Islet precursor cell (in vitro differentiated cells): Measurements from ENCODE around the gene CR2.
"Not testable (repeated sequence)": the region's sequence is repeated elsewhere in the genome, so short reads cannot be mapped to it uniquely, and the experiment has no call there.

Experiments
- DNase-seq: peaks from one replicate; pipeline ENCODE4 v3.0.0-alpha.2; 2018

Gene CR2

DNA sequence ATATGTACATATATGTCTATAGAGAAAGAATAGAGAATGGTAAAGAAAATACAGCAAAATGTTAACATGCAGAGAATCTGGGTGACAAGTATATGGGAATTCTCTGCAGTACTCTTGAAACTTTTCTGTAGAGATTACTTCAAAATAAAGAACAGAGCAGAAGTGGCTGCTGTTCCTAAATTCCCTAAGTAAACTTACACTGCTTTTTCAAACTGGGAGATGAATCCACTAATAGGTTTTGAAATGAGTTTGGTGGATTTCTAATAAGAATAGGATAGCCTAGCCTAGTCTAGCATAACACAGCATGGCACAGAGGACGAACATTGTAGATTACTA is 450 bp upstream of the CR2 start:
- no peak for DNase-seq

DNA sequence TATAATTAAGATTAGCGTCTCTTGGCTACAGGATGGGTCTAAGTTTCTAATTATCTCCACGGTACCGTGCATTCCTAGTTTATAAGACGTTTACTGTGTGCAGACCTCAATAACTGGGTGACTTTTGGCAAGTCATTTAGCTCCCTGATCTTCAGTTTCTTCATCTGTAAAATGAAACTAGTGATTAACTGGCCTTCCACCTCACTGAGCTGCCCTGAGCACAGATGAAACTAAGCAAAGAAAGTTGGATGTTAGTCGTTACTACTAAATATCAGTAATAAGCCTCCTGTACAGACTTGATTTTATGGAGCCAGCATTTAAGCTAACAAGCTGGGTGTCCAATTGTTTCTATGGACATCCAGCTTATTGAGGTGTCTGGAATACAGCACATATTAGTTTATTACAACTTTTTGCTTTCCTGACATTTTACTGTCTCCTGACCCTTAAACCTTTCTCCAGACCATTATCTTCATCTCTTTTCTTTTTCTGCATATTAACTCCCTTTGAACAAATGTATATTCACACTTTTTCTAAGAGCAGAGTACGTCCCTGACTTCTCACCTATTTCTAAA is 1.1 kb downstream of the CR2 start:
- DNase-seq, result no peak

DNA sequence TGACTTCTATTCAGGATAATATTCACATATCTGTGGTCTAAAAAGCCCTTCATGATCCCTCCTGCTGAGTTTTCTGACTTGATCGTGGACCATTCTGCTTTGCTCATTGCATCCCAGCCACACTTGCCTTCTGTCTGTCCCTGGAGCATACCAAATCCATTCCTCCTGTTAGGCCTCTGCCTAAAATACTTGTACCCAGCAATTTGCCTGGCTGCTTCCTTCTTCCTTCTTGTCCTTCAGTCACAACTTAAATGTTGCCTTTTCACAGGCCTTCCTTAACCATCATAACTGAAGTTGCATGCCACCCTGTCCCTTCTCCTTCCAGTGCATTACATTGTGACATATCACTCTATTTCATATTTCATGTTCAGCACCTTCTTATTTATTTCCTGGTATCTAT is 4.3 kb downstream of the CR2 start:
- no peak for DNase-seq

DNA sequence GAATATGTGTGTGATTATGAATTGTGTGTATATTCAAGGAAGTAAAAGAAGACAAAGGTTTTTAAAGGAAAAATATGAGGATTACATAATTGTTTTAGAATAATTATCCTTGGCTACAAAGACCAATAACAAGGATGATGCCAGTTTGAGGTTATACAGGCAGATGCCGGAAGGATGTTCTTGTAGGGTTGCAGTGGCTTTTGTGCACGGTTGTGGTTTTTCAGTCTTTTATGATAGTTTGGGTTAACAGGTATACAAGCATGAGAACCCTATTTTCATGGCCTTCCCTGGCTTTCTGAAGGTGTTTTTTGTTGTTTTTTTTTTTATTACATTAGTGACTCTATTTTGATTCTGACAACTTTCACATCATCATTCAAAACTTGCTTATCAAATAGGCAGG is 4.9 kb downstream of the CR2 start:
- no peak for DNase-seq

DNA sequence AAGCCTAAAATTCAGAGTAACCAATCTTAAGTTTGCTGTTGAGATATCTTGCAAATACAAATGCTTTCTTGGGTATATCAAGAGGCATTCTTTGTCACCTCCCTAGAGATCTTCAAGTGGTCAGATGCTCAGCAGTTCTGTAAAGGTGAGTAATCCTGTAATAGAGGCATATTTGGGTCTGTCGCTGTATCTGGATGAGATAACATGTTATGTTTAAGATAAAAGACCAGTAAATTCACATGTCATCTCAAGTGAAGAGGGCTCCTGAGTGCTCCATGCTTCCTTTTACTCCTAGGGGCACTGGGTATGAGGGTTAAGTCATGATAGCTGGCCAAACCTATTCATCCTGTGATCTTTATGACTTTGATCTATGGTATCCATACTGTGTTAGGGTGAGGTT is 7.5 kb downstream of the CR2 start:
- DNase-seq, result no peak

DNA sequence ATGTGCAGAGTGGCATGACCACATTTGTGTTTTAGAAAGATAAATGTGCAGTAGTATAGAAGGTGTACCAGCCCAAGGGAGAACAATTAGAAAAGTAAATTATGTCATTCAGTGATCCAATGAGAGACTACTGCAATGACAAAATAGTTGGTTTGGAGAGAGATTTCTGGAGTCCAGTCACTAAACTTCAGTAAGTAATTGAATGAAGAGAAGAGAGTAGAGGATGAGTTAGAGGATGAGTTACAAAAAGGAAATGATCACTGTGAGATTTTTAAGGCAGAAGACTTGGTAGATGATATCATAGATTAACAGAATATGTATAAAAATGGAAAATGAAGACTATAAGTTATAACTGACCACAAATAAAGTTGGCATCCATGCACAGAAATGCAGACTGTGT is 8.4 kb downstream of the CR2 start:
- no peak for DNase-seq

DNA sequence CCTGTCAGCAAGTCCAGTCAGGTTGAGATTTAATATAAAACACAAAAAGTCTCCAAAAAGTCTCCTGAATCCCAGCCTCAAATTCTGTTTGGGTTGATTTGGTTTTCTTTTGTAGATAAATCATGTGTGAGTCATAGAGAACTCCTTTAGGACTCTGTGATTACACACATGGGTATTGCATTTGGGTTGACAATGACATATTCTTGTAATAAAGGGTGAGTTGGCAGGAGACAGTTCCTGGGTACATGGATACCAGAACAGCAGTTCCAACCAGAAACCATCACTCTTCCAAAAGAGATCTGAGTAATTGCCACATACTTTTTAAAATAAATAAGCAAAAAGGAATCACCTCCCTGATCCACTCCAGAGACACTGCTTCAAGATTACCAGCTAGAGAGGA is 8.9 kb downstream of the CR2 start:
- DNase-seq, result no peak

DNA sequence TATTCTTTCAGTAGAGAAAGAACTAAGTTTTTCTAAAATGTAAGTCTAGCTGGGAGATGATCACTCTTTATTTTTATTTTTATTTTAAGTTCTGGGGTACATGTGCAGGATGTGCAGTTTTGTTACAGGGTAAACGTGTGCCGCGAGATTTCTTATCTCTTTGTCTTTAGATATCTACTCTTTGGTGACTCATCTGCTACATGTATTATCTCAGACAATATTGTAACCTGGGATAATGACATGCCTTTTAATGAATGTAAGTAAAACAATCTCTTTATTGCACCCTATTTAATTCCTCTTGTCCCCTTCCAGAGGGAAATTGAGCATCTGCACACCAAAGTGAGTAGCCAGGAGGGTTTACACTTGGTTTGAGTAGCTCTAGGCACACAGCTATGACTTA is 9.4 kb downstream of the CR2 start:
- no peak for DNase-seq

DNA sequence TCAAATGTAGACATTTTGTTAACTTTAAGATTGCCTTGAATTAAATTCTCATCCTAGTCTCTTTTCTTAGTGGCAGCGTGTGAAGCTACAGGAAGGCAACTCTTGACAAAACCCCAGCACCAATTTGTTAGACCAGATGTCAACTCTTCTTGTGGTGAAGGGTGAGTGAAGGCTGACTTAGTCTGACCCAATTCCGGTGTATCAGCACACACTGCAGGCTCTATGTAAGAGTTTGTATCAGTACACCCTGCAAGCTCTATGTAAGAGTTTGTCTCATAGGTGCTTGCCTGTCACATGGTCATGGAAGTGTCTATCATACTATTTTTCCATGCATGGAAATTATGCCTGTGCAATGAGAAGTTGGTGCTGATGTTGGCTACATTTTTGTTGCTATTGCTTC is 16.8 kb downstream of the CR2 start:
- DNase-seq, result no peak

DNA sequence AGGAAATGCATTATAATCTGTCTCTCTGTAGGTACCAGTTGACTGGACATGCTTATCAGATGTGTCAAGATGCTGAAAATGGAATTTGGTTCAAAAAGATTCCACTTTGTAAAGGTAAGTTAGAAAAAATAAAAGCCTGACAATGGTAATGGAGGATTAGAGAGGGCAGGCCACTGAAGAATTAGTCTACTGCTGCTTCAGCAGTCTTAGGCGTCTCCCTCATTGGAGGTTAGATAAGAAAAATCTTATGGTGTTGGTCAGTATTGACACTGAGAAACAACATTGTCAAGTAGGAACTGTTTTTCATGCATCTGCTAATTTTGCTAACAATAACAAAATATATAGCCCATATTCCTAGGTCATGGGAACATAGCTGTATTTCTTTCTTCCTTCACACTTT is 20.1 kb downstream of the CR2 start:
- DNase-seq, result no peak

DNA sequence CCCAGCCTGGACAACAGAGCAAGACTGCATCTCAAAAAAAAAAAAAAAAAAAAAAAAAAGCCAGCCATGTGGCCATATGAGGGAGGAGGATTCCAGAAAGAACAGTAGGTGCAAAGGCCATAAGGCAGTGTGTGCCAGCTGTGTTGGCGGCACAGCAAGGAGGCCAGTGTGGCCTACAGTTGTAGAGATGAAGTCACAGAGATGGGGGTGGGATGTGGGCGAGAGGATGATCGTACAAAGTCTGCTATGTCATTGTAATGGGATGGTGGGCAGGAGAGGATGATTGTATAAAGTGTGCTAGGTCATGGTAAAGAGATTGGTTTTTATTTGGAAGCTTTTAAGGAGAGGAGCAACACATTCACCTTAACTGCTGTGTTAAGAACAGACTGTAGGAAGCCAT is 32.1 kb downstream of the CR2 start:
- no peak for DNase-seq

DNA sequence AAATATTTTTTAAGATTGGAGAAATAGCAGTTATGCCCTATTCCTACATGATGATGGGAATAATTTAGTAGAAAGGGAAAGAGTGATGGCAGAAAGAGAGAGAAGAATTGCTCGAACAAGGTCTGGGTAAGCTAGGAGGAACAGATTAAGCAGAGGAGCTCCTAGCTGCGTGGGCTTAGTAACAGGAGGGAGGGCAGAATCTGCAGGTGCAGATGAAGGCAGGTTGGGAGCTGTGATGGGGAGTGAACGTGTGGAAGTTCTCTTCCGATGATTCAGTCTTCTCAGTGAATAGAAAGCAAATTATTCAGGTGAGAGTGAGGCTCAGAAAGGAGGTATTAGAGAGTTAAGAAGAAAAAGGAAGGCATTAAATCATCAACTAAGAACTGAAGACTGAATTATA is 33.5 kb downstream of the CR2 start:
- DNase-seq, result no peak

DNA sequence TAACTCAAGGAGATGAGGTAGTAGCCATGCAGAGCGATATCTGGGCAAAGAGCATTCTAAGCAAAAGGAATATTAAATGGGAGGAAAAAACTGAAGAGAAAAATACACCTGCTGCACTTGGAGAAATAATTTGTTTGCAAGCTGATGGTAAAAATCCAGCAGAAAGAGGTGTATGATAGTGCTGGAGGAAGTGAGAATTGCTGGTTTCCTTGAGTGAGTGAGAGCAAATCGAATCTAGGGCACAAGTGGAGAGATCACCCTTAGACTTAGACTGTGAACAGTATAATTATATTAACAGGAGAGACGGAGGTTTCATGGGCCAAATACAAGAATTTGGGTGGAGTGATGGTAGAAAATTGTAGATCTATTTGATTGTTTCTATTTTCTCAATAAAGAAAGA is 39.1 kb downstream of the CR2 start:
- no peak for DNase-seq

DNA sequence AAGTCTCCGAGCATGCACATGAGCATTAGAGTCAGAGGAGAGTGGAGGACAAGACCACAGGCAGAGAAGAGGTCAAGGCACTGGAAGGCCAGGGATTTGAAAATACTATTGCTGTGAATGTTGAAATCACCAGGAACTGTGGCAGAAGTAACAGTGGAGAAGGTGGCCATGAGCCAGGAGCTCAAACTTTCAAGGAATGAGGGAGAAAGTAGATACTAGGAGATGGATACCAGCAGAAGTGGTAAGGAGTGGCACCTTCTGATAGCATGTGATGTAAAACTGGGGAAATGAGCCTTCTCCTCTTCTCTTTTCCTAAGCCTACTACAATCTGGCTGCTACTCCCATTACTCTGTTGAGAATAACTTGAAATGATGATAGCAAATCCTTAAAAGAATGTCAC is 40.0 kb downstream of the CR2 start:
- DNase-seq, result no peak

DNA sequence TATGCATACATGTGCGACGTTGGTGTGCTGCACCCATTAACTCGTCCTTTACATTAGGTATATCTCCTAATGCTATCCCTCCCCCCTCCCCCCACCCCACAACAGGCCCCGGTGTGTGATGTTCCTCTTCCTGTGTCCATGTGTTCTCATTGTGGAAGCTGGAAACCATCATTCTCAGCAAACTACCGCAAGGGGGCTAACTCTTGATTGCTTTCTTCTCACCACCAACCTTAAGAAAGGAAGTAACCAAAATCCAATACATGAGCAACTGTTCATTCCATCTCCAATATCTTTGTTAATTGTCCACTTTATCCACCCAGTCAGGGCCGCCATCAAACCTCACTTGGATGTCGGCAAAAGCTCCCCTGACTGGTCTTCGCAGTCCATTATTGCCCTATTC is 41.2 kb downstream of the CR2 start:
- not testable (repeated sequence) for DNase-seq

DNA sequence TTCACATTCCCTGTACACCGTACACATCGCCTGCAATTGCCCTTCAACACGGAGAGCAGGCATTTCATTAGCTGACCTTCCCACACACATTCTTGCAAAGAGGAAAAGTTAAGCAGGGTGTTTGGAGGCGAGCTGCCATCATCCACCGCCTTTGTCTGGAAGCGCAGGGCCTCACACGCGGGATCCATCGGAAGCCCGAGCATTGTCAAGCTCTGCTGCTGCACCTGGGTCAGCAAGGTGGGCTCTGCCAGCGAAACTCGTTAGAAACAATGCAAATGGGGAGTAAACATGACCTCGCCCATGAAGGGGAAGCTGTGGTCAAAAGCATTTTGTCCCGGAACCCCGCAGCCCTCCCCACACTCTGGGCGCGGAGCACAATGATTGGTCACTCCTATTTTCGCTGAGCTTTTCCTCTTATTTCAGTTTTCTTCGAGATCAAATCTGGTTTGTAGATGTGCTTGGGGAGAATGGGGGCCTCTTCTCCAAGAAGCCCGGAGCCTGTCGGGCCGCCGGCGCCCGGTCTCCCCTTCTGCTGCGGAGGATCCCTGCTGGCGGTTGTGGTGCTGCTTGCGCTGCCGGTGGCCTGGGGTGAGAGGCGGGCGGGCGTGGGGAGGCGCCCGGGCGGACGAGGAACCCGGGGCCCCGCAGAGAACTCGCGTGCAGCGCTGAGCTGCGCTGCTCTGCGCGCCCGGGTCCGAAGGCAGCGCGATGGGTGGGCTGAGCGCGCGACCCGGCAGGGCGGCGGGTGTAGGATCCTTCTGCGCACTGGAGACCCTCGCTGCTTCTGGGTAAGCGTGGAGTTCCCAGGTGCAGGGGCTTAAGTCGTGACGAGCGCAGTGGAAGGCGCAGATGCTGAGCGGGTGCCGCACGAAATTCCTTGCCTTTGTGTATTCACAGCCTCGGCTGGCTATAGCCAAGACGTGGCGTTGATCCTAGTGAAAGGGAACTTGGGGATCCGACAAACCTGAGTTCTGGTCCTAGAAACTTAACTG is 42.0 kb downstream of the CR2 start, which contains the start of gene CR1:
TSS of gene CR1 (plus strand) at position 357 of the 992 bp plus-strand sequence. CDS start at position 468, 111 bp downstream.
- DNase-seq, result peak; percentile 62

DNA sequence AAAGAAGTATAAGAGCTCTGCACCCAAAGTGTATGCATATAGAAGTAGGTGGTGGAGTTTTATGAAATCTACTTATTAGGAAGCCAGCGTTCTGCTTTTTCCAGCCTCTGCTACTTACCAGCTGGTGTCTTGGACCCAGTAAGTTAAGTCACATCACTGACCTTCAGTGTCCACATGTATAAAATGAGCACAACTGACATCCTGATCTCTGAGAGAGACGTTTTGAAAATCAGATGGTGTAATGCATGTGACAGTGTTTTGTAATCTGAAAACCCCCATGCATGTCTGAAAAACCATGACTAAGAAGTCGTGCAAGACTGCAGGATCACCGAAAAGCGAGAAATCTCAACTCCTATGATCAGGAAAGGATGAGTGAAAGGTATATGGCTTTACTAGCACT is 43.8 kb downstream of the CR2 start:
- no peak for DNase-seq

DNA sequence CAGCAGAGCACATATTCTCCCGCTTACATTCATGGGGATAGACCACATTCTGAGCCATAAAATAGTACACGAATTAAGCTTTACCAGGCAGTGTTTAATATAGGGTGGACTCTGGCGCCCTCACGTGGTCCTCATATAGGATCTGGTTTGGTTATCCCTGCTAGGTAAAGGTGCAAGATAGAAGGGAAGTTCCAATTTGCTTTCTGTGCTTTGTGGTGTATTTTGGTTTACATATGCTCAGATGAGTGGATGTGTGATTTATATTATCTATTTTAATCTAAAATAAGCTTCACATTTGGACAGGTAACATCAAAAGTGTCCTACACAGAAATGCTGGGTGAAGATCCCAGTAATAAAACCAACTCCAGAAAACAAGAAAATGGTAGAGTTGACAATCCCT is 45.4 kb downstream of the CR2 start:
- peak; percentile 66 for DNase-seq

DNA sequence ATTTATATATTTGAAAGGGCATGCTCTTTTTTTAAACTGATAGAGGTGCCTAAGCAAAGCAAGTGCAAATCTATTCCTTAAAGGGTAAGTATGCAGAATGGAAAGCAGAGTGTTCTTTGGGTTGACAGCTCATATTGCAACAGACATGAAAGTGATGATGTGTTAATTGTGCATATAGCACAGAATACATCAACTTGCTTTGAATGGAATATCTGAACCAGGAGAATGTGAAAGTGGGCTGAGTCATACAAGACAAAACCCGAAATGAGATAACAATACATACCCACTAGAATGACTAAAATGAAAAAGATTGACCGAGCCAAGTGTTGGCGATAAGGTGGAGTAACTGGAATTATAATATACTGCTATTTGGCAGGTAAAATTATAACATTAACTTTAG is 46.2 kb downstream of the CR2 start:
- DNase-seq, result no peak

DNA sequence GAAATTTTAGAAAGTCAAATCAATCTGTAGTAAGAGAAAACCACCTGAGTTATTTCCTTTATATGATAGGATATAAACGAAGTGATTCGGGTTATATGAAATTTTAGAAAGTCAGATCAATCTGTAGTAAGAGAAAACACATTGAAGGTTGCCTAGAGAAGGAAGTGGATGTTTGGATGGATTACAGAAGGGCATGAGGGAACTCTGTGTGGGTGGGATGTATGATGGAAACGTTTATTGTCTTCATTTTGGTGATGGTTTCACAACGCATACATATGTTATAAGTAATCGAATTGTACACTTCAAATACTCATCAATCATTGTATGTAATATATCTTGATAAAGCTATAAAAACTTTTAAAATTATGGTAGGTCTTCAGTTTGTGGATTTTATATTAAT is 46.9 kb downstream of the CR2 start:
- DNase-seq, result no peak

DNA sequence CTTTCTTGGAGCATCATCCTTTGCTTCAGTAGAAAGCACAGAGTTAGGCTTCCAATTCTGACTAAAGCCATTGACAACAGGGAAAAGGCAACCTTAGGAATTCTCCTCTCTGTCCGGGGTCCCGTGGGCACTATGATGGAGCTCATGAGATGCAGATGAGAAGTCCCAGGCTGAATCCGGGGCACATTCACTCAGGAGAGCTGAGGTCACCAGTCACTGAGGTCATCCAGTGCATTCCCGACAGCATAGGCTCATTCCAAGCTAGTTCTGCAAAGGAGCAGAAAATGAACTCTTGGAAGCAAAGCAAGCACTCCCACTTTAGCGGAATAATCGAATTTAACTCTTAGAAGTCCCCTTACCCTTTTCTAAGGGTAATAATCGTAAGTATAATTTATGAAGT is 48.6 kb downstream of the CR2 start:
- DNase-seq, result peak; percentile 71

DNA sequence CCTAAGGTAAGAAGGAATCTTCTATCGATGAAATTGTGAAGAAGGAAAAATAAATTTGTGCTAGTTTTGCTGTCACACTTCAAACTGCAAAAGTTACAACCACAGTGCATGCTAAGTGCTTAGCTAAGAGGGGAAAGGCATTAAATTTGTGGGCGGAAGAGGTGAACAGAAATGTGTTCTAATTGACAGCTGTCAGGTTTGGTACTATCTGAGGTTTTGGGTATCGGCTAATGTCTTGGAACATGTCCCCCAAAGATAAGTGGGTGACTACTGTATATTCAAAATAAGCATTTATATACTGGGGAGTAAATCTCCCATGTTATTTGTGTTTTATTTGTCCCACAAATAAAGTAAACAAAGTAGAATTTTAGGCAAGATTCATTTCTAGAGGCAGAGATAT is 49.8 kb downstream of the CR2 start:
- no peak for DNase-seq

DNA sequence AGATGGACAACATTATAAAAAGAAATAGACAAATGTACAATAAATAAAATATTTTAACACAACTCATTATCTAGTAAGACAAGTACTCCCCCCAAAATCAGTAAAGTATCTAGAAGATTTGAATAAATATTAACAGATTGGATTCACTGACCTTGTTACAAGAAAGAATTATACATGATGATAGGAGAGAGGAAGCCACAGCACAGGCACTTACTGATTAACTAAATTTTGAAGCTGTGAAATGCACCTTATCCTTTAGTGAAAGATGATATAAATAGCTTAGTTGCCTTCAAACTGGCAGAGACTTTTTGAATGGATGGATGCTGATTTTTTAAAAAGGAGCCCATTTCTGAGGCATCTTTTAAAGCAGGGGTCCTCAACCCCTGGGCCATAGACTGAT is 50.3 kb downstream of the CR2 start:
- DNase-seq, result no peak

DNA sequence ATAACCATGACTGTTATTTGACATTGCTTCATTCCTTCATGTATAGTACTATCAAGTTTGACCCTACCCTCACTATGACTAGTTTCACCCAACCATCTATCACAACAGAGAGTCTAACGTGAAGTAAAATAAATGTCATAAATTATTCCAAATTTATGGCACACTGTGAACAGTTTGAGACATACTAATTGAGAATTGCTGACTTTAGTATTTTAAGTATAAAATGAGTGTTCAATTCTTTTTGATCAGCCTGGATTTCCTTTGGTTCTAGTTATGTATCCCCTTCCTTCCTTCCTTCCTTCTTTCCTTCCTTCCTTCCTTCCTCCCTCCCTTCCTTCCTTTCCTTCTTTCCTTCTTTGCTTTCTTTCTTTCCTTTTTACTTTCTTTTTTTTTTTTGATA is 56.3 kb downstream of the CR2 start:
- DNase-seq, result no peak

DNA sequence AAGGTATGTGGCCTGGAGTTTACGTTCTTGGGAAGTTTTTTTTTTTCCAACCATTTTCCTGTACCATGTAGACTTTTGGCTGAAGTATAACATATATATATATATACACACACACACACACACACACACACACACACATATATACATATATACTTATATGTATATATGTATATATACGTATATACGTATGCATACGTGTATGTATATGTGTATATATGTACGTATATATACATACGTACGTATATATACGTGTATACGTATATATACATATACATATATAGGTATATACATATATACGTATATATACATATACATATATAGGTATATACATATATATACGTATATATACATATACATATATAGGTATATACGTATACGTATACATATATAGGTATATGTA is 60.8 kb downstream of the CR2 start:
- no peak for DNase-seq
